Liver (tissue), 9 donors: ENCODE measurements around the gene HEATR5B. TPM values are rescaled to one million over a fixed set of nuclear protein-coding genes. Genes with fewer than 3 reads are reported as not detected.
A peak's percentile ranks its signal among the peaks of the same experiment; 100 is the strongest.

Experiments
- DNase-seq: peaks from one replicate; pipeline ENCODE4 v3.0.0-alpha.2; 2017; ENCODE audit warnings: low spot score
- H3K27ac ChIP-seq, 2 donors: one replicate each; pipeline ENCODE4 v1.7.0; 2013; ENCODE audit warnings: inconsistent platforms in 2 of 2, low read length in 2 of 2, control low read depth in 1 of 2, low read depth in 1 of 2, mild to moderate bottlenecking in 1 of 2
- H3K27me3 ChIP-seq, 4 donors: one replicate each; pipeline versions ENCODE4 v1.6.1 to v1.7.0; 2013; ENCODE audit warnings: low read length in 3 of 4, inconsistent platforms in 1 of 4, mild to moderate bottlenecking in 1 of 4, moderate library complexity in 1 of 4; ENCODE audit not compliant: control insufficient read depth in 4 of 4, insufficient read depth in 4 of 4
- H3K36me3 ChIP-seq, 4 donors: one replicate each; pipeline versions ENCODE4 v1.6.1 to v1.7.0; 2013; ENCODE audit warnings: low read length in 3 of 4, mild to moderate bottlenecking in 3 of 4, low read depth in 1 of 4, moderate library complexity in 1 of 4; ENCODE audit not compliant: control insufficient read depth in 4 of 4, insufficient read depth in 3 of 4
- H3K4me1 ChIP-seq, 4 donors: one replicate each; pipeline versions ENCODE4 v1.6.1 to v1.7.0; 2013; ENCODE audit warnings: low read length in 3 of 4, mild to moderate bottlenecking in 3 of 4, moderate library complexity in 1 of 4; ENCODE audit not compliant: control insufficient read depth in 4 of 4, insufficient read depth in 4 of 4
- H3K4me3 ChIP-seq, 3 donors: one replicate each; pipeline versions ENCODE4 v1.6.1 to v1.7.0; 2013; ENCODE audit warnings: low read length in 3 of 3, control low read depth in 1 of 3, low read depth in 1 of 3, mild to moderate bottlenecking in 1 of 3
- H3K9ac ChIP-seq, 2 donors: one replicate each; pipeline ENCODE4 v1.7.0; 2013; ENCODE audit warnings: low read length in 2 of 2, mild to moderate bottlenecking in 2 of 2, moderate library complexity in 2 of 2, control low read depth in 1 of 2, low read depth in 1 of 2
- H3K9me3 ChIP-seq, 4 donors: one replicate each; pipeline versions ENCODE4 v1.6.1 to v1.7.0; 2013; ENCODE audit warnings: low read length in 3 of 4; ENCODE audit not compliant: control insufficient read depth in 4 of 4
- EGR1 ChIP-seq, 2 donors: IDR thresholded peaks; 2 replicates each; pipeline ENCODE4 v1.6.1; 2016 to 2018; ENCODE audit warnings: antibody characterized with exemption in 2 of 2, low read depth in 2 of 2
- FOXA1 ChIP-seq: IDR thresholded peaks from 2 replicates; pipeline ENCODE4 v1.6.1; 2016; ENCODE audit warnings: antibody characterized with exemption
- FOXA2 ChIP-seq: IDR thresholded peaks from 2 replicates; pipeline ENCODE4 v1.6.1; 2016; ENCODE audit warnings: antibody characterized with exemption
- GABPA ChIP-seq, 2 donors: IDR thresholded peaks in 1 of 2; conservative IDR thresholded peaks in 1 of 2; 2 replicates each; pipeline ENCODE4 v1.6.1; 2016; ENCODE audit warnings: antibody characterized with exemption in 2 of 2, mild to moderate bottlenecking in 1 of 2, moderate library complexity in 1 of 2
- HNF4A ChIP-seq, 2 donors: conservative IDR thresholded peaks; 2 replicates each; pipeline ENCODE4 v1.6.1; 2016; ENCODE audit warnings: antibody characterized with exemption in 2 of 2, mild to moderate bottlenecking in 2 of 2
- HNF4G ChIP-seq: IDR thresholded peaks from 2 replicates; pipeline ENCODE4 v1.6.1; 2016; ENCODE audit warnings: antibody characterized with exemption
- JUND ChIP-seq, 2 donors: IDR thresholded peaks; 2 replicates each; pipeline ENCODE4 v1.6.1; 2016; ENCODE audit warnings: antibody characterized with exemption in 2 of 2
- NR2F2 ChIP-seq: IDR thresholded peaks from 2 replicates; pipeline ENCODE4 v1.6.1; 2016; ENCODE audit warnings: antibody characterized with exemption
- RAD21 ChIP-seq, 2 donors: IDR thresholded peaks; 2 replicates each; pipeline ENCODE4 v1.6.1; 2016; ENCODE audit warnings: antibody characterized with exemption in 2 of 2, mild to moderate bottlenecking in 2 of 2
- RXRA ChIP-seq, 2 donors: IDR thresholded peaks; 2 replicates each; pipeline ENCODE4 v1.6.1; 2017 to 2018; ENCODE audit warnings: antibody characterized with exemption in 2 of 2, mild to moderate bottlenecking in 1 of 2
- SP1 ChIP-seq: IDR thresholded peaks from 2 replicates; pipeline ENCODE4 v1.6.1; 2018; ENCODE audit warnings: antibody characterized with exemption, mild to moderate bottlenecking
- TAF1 ChIP-seq: conservative IDR thresholded peaks from 2 replicates; pipeline ENCODE4 v1.6.1; 2016; ENCODE audit warnings: antibody characterized with exemption, mild to moderate bottlenecking
- YY1 ChIP-seq: IDR thresholded peaks from 2 replicates; pipeline ENCODE4 v1.6.1; 2016; ENCODE audit warnings: antibody characterized with exemption, mild to moderate bottlenecking
- WGBS: extraction: QIAGEN DNeasy Blood & Tissue Kit; methylation state at CpG from one replicate; pipeline ENCODE4 v1.1.7; 2013; 5-methylcytosine and 5-hydroxymethylcytosine counted together
- polyA plus RNA-seq, 2 donors: library from polyadenylated mRNA; stranded (reverse) in 1 of 2; unstranded in 1 of 2; fragments of 200-250 nt in 1 of 2; fragments of >200 nt in 1 of 2; fragmentation: Nextera tagmentation in 1 of 2; extraction: Ambion mirVana in 1 of 2; gene quantifications; one replicate each; pipeline versions ENCODE4 v1.2.1 to v1.2.3, GENCODE V29; 2013 to 2015
- total RNA-seq, 2 donors: library from RNA; depleted of rRNA; stranded (reverse); fragments of >200 nt; gene quantifications; one replicate each; pipeline ENCODE4 v1.2.3, GENCODE V29; 2014
- TF ChIP-seq, protein P1 (sequence below): IDR thresholded peaks from 2 replicates; pipeline ENCODE4 v1.6.1; 2016; ENCODE audit warnings: antibody characterized with exemption, mild to moderate bottlenecking
- TF ChIP-seq, protein P2 (sequence below): IDR thresholded peaks from 2 replicates; pipeline ENCODE4 v1.6.1; 2016; ENCODE audit warnings: antibody characterized with exemption
- TF ChIP-seq, protein P3 (sequence below): IDR thresholded peaks from 2 replicates; pipeline ENCODE4 v1.6.1; 2016; ENCODE audit warnings: antibody characterized with exemption
- TF ChIP-seq, protein P4 (sequence below): fragments of 150-350 bp; IDR thresholded peaks from 2 replicates; pipeline ENCODE4 v1.5.1; 2017; ENCODE audit warnings: improper control_type of control experiment, low read depth, low read length; ENCODE audit not compliant: missing input control
- TF ChIP-seq, protein P5 (sequence below): IDR thresholded peaks from 2 replicates; pipeline ENCODE4 v1.6.1; 2016; ENCODE audit warnings: antibody characterized with exemption
- donor health status: healthy.
- donor health status: healthy.
- donor health status: healthy.
- donor health status: healthy.
- donor health status: healthy.

HEATR5B gene
- total and polyA plus RNA-seq, 4 donors: 4.1 to 24.3 (median 11.6) TPM

DNA sequence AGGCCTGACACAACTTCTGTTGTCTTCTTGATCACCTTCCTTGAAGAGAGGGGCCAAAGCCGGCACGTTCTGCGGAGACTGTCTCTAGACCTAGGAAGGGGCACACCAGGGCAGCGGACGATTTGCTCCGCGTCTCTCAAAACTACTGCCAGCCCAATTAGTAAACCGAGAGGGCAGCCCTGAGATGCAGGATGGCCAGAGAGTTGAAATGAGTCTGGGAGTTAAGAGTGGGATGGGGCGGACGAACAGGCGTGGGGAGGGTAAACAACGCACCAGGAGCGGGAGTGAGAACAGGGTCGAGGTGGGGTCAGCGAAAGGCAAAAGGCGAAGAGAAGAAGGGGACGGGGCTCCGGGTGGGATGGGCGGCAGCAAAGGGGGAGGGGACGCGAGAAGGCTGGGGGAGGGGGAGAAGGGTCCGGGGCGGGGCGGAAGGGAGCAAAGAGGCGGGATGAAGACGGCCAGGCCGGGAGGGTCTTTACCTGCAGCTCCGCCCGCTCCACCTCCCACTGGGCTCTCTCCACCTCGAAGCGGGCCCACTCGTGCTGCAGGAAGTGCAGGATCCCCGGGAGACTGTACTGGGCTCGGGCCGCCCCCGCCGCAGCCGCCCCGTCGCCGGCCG, 118.3 kb downstream of the HEATR5B start (continued):
- TF ChIP-seq, protein P1, sequence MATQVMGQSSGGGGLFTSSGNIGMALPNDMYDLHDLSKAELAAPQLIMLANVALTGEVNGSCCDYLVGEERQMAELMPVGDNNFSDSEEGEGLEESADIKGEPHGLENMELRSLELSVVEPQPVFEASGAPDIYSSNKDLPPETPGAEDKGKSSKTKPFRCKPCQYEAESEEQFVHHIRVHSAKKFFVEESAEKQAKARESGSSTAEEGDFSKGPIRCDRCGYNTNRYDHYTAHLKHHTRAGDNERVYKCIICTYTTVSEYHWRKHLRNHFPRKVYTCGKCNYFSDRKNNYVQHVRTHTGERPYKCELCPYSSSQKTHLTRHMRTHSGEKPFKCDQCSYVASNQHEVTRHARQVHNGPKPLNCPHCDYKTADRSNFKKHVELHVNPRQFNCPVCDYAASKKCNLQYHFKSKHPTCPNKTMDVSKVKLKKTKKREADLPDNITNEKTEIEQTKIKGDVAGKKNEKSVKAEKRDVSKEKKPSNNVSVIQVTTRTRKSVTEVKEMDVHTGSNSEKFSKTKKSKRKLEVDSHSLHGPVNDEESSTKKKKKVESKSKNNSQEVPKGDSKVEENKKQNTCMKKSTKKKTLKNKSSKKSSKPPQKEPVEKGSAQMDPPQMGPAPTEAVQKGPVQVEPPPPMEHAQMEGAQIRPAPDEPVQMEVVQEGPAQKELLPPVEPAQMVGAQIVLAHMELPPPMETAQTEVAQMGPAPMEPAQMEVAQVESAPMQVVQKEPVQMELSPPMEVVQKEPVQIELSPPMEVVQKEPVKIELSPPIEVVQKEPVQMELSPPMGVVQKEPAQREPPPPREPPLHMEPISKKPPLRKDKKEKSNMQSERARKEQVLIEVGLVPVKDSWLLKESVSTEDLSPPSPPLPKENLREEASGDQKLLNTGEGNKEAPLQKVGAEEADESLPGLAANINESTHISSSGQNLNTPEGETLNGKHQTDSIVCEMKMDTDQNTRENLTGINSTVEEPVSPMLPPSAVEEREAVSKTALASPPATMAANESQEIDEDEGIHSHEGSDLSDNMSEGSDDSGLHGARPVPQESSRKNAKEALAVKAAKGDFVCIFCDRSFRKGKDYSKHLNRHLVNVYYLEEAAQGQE: no peak

DNA sequence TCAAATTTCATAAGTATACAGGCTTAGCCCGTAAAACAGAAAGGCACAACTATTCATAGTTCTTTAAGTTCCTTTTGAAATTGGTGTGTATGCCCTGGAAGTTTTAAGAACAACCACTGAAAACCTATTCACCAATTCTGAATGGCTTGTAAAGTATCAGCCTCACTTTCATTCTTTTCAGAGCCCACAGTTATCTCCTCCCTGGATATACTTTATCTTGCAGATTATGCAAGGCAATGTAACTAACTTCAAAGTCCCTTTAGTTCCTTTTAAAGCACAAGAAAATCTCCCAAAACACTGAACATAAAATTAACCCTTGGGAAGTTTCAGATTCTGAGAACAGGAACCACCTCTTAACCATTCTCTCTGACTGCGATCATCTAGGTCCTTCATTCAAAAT, 119.0 kb downstream of the HEATR5B start:
- WGBS: 50% methylated on average over 2 of the region's 2 CpGs

More for the DNA sequence above, 119.0 kb downstream of the HEATR5B start:
- Histone ChIP-seq H3K36me3 (no peaks in the 10 kb centered on the region), H3K27ac (no peak overlapping the region), H3K9ac (peak overlapping the region in 1 of 2 donors; percentile 12), H3K4me1 (peaks cover 6 to 30% (median 20%) of the 10 kb centered on the region in 4 donors), H3K9me3 (no peaks in the 10 kb centered on the region), H3K27me3 (no peaks in the 10 kb centered on the region), H3K4me3 (peak overlapping the region in 2 of 3 donors; percentile 79 to 85)
- TF ChIP-seq JUND (IDR thresholded peaks at IDR 0.05) (no peak), YY1 (no peak), RXRA (IDR thresholded peaks at IDR 0.05) (no peak), HNF4G (no peak), FOXA1 (no peak), EGR1 (IDR thresholded peaks at IDR 0.05; ENCODE audit: low read depth in 2 of 2) (no peak), TAF1 (no peak), SP1 (no peak), GABPA (IDR thresholded peaks at IDR 0.05 in 1 of 2, conservative IDR thresholded peaks at IDR 0.05 in 1 of 2) (no peak), NR2F2 (no peak), FOXA2 (no peak), RAD21 (IDR thresholded peaks at IDR 0.05) (no peak), HNF4A (conservative IDR thresholded peaks at IDR 0.05) (no peak)
- TF ChIP-seq, protein P2, sequence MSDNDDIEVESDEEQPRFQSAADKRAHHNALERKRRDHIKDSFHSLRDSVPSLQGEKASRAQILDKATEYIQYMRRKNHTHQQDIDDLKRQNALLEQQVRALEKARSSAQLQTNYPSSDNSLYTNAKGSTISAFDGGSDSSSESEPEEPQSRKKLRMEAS: no peak
- TF ChIP-seq, protein P1: no peak
- TF ChIP-seq, protein P3, sequence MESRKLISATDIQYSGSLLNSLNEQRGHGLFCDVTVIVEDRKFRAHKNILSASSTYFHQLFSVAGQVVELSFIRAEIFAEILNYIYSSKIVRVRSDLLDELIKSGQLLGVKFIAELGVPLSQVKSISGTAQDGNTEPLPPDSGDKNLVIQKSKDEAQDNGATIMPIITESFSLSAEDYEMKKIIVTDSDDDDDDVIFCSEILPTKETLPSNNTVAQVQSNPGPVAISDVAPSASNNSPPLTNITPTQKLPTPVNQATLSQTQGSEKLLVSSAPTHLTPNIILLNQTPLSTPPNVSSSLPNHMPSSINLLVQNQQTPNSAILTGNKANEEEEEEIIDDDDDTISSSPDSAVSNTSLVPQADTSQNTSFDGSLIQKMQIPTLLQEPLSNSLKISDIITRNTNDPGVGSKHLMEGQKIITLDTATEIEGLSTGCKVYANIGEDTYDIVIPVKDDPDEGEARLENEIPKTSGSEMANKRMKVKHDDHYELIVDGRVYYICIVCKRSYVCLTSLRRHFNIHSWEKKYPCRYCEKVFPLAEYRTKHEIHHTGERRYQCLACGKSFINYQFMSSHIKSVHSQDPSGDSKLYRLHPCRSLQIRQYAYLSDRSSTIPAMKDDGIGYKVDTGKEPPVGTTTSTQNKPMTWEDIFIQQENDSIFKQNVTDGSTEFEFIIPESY: no peak
- TF ChIP-seq, protein P4, sequence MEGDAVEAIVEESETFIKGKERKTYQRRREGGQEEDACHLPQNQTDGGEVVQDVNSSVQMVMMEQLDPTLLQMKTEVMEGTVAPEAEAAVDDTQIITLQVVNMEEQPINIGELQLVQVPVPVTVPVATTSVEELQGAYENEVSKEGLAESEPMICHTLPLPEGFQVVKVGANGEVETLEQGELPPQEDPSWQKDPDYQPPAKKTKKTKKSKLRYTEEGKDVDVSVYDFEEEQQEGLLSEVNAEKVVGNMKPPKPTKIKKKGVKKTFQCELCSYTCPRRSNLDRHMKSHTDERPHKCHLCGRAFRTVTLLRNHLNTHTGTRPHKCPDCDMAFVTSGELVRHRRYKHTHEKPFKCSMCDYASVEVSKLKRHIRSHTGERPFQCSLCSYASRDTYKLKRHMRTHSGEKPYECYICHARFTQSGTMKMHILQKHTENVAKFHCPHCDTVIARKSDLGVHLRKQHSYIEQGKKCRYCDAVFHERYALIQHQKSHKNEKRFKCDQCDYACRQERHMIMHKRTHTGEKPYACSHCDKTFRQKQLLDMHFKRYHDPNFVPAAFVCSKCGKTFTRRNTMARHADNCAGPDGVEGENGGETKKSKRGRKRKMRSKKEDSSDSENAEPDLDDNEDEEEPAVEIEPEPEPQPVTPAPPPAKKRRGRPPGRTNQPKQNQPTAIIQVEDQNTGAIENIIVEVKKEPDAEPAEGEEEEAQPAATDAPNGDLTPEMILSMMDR: no peak
- TF ChIP-seq, protein P5, sequence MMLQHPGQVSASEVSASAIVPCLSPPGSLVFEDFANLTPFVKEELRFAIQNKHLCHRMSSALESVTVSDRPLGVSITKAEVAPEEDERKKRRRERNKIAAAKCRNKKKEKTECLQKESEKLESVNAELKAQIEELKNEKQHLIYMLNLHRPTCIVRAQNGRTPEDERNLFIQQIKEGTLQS: no peak
- no peak for DNase-seq
